GM10847 (cell line): ENCODE measurements around the gene CABCOCO1.

Source experiments
- POLR2A ChIP-seq: IDR thresholded peaks from 2 replicates; pipeline ENCODE4 v1.6.1; 2011; ENCODE audit not compliant: insufficient read length; ENCODE audit errors: extremely low read depth

Gene CABCOCO1

DNA sequence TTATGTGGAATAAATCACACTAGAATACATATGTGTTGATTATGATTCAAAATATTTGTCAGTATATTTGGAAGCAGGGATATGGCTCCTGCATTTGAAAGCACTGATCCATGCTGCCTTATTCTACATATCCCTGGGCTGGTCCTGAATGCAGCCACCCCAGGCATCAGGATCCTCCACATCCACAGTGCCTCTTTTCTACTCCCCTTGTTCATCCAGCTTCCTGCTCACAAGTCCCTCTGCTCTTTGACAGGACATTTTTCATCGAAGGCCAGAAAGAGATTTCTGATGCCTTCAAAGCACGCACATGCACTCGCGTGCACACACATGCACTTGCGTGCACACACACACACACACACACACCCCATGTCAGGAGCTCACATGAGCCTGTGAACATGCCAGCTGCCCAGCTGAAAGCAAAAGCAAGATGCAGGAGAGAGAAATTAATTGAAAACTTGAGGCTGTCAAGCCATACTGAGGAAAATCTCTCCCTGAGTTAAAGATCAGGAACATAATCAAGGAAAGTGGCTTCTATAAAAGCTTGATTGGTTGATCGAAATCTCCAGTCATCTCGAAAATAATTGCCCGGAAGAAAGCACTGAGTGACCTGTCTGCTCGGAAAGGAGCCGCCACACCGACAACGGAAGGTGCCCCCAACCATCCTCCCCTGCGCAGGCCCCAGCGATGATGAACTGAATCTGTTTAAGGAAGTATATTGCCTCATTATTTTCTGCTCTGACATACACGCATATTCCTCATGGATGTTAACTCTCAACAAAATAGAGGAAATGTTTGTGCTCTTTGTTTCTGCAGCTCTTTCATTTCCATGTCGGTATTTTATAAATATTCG, 134.8 kb downstream of the CABCOCO1 start:
- no peak for TF ChIP-seq POLR2A

GRCh38 chr10:61798713-61799112, 136.0 kb downstream of the CABCOCO1 start:
- TF ChIP-seq POLR2A: no peak

GRCh38 chr10:61801484-61801883, 138.8 kb downstream of the CABCOCO1 start:
- TF ChIP-seq POLR2A: no peak

- TF ChIP-seq POLR2A: no peak
Observed at GRCh38 chr10:61803269-61803668, 140.5 kb downstream of the CABCOCO1 start.

DNA sequence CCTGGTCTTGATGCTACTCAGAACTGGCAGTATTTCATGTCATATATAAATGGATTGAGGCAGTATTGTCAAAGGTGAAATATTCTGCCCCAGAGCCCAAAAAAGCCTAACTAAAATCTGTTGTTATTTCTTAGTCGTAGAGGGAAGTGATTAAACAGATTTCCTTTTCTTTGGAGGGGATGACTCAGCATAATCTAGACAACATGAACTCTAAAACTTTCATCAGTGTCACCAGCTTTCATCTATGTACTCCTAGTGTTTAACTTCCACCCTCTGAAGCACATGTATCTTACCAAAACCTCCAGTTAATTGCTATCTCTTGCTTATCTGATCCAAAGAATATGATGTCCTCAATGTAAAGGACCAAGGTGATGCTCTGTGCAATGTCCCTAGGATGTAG, 141.7 kb downstream of the CABCOCO1 start:
- no peak for TF ChIP-seq POLR2A

- no peak for TF ChIP-seq POLR2A
Observed at GRCh38 chr10:61805091-61805490, 142.4 kb downstream of the CABCOCO1 start.

GRCh38 chr10:61810263-61810662, 147.5 kb downstream of the CABCOCO1 start:
- TF ChIP-seq POLR2A: no peak

- TF ChIP-seq POLR2A: no peak
Observed at GRCh38 chr10:61812052-61812721, 149.5 kb downstream of the CABCOCO1 start.

DNA sequence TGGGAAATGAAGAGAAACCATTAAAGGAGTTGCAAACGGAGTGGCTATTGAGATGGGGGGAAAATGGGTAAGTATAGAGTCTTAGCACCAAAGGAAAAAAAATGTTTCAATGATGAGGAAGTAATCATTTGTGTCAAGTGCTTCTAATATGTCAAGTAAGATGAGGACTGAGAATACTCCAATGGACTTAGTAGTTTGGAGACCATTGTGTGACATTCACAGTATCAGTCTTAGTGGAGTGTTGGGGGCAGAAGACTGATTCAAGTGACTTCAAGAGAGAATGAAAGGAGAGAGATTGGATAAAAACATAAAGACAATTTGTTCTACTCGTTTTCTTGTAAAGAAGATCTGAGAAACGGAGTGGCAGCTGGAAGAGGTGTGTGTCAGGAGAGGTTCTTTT, 150.2 kb downstream of the CABCOCO1 start:
- no peak for TF ChIP-seq POLR2A

- TF ChIP-seq POLR2A: no peak
Observed at GRCh38 chr10:61814160-61814559, 151.4 kb downstream of the CABCOCO1 start.

DNA sequence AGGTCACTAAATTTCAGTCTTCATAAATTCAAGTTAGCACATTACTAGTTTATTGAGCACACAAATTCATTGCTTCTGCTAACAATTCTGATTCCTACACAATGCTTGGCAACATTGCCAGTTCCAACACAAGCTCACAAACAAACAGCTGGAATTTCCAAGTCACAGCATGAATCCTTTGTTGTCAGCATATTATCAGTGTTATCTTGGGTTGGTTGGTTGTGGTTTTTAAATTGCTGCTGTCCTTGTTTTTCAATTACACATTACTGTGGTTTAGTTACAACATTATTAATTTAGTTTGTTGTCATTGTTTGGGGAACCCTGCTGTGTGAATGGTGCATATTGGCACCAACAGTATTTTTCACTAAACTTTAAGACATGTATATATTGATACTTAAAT, 152.8 kb downstream of the CABCOCO1 start:
- TF ChIP-seq POLR2A: no peak
